HG03060 (cell line): ENCODE measurements around the gene PCARE.

Experiments
- ATAC-seq: cut with Tn5 transposase; IDR thresholded peaks from one replicate; pipeline ENCODE4 v1.9.1; 2021; ENCODE audit warnings: low read depth, moderate number of reproducible peaks; ENCODE audit not compliant: unreplicated experiment

PCARE gene

GRCh38 chr2:29012211-29012681 is 62.1 kb downstream of the PCARE start:
- ATAC-seq, result no peak
